ENCODE measurements around the gene NEK2.
"Not testable (repeated sequence)": the region's sequence is repeated elsewhere in the genome, so short reads cannot be mapped to it uniquely, and the experiment has no call there.

NEK2 gene

DNA sequence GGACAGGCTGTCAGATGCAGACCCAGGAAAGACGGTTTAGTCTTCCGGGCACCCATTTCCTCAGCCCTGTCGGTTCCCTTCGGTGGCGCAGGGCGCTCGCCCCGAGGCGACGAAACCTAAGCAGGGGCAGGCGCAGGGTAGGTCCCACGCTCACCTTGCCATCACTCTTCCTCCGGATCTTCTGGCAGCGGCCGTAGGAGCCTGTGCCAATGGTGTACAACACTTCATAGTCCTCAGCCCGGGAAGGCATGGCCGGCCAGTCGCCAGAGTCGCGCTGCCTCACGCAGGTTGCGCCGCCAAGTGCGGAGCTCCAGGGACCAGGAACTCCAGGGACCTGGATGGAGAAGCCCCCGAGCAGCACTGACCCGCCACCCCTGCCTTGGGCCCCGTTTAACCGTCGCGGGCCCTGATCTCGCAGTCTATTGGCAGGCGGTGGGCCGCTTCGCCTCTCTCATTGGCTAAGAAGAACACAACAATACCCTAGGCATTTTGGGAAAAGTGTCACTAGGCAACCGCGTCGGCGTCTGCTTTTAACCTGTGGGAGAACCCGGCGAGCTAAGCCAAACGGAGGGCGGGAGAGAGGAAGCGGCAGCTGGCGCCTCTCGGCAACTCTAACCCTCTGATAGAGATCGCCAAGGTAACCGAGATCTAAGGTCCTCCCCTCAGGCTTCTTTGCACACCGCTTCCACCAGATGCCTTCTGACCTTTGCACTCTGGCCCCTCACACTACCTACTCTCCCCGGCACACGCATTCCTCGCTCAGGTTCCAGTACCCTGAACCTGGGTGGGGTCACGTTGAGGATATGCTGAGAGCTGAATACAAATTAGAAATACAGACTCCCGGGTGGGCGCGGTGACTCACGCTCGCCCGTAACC, at the start of gene NEK2:
TSS of gene NEK2 (minus strand) at position 392 of the 876 bp plus-strand sequence. CDS start at position 250, 142 bp downstream.
- DNase-seq (ENCODE audit: low read depth in 2 of 2), result peak; percentile 75 to 79

DNA sequence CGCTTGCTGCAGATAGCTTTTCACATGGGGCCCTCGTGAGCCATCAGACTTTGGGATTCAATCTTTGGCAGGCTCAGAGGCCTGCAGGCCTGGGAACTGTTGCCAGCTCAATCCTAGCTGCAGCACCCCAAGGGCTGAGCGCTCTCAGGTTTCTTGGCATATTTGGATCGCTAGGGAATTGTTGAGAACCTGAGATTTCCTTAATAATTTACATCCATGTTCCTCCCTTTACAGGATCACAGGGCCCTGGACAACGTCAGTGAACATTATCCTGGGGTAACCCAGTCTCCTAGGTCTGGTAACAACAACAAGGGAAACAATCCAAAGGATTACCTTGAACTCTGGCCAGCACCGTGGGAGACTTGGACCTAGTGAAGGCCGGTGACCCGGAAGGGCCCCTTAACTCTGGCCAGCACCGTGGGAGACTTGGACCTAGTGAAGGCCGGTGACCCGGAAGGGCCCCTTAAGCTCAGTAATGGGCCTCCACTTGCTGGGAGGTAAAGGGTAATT, 49.3 kb upstream of the NEK2 start:
- DNase-seq (ENCODE audit: low read depth in 2 of 2), result no peak

DNA sequence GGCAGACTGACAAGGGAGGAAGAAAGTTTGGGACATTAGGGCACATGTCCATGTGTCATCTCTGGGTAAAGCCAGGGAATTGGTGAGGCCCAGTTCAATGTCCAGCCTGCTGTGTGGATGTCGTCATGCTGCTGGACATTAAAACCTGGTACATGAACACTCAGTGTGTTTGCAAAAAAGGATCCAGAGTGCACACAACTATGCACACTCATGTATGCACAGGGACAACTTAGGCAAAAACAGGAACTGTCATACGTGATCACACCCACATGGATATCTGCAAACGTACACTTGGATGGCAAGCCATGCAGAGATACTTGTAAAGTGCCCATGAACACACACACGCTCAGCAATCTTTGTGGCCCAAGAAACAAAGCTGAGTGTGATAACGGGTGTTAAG, 47.9 kb upstream of the NEK2 start:
- DNase-seq (ENCODE audit: low read depth in 2 of 2), result no peak

DNA sequence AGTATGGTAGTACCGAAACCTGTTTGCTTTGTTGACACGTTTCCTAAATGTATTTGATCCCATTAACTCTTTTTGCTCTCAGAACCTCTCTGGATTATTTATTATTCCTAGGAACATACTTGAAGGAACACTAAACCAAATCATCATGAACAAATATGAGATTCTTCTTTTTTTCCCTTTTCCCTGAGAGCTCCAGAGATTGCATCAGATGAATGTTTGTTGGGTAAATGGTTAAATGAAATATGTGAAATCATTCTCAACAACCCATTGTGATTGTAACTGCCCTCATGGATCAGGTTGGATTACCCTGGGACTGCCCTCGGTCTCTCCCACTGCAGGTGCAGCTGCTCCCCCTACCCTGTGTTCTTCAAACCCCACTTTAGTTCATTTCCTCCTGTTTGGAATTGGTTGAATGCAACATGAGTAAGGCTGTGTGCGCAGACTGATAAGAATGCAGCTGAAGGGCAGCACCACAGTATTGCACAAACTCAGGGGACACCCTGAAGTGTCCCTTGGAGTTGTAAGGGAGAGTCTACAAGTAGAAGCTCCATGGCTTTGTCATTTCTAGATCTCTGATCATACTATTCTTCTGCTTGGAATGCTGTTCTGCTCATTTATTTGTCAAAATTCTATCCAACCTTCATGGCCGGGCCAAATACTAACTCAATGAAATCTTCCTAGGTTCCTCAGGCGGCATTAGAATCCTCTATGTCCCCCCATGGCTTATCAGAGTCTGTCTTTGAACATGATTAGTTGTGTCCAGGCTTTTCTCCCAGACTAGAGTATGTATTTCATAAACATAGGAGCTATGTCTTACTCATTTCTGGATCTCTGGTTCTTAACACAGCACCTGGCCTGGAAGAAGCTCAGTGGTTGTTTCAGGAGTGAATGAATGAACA, 47.1 kb upstream of the NEK2 start:
- no peak for DNase-seq (ENCODE audit: low read depth in 2 of 2)

DNA sequence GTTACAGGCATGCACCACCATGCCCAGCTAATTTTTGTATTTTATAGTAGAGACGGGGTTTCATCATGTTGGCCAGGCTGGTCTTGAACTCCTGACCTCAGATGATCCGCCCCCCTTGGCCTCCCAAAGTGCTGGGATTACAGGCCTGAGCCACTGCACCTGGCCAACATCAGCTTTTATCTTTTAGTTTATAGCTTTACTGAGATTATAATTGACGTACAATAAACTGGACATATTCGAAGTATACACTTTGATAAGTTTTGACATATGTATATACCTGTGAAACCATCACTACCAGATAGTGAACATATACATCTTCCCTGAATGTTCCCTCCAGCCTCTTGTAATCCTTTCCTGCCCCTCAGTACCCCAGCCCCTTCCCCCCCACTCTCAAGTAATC, 41.1 kb upstream of the NEK2 start:
- not testable (repeated sequence) for DNase-seq (ENCODE audit: low read depth in 2 of 2)

DNA sequence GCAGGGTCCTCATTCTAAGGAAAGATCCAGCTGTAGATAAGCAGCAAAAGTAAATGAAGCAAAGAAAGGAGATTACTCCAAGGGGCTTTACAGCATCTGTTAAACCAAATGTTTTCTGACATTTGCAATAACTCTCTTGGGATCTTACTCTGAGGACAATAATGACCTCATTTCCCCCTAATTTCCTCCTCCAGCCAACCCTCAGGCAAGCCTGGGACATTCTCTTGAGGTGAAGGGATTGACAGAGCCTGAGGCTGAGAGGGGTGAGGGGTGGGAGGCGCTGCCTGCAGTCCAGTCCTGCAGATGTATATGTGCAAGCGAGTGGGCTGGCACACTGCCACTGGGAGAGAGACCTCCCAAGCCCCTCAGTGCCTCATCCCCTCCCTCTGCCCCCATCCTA, 40.5 kb upstream of the NEK2 start:
- no peak for DNase-seq (ENCODE audit: low read depth in 2 of 2)

DNA sequence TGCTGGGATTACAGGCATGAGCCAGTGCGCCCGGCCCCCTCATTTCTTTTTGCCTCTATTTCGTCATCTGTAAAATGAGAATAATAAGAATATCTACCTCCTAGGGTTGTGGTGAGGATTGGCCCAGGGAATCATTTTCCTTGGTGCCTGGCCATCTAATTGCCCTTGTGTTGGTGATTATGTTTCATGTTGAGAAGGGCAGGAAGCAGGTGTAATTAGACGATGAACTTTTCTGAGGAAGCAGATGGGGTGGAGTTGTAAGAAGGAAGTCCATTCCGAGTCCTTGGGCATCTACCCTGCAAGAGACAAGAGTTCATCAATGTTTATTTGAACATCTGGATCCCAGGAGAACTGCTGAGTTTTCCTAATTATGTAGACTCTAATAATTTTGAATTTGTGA, 38.7 kb upstream of the NEK2 start:
- no peak for DNase-seq (ENCODE audit: low read depth in 2 of 2)

DNA sequence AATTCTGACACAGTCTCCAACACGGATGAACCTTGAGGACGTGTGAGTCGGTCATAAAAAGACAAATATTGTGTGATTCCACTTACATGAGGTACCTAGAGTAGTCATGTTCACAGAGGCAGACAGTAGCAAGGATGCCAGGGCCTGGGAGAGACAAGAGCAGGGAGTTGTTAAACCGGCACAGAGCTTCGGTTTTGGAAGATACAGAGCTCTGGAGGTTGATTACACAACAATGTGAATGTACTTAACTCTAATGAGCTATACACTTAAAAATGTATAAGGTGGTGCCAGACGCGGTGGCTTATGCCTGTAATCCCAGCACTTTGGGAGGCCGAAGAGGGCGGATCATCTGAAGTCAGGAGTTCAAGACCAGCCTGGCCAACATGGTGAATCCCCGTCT, 37.8 kb upstream of the NEK2 start:
- no peak for DNase-seq (ENCODE audit: low read depth in 2 of 2)

DNA sequence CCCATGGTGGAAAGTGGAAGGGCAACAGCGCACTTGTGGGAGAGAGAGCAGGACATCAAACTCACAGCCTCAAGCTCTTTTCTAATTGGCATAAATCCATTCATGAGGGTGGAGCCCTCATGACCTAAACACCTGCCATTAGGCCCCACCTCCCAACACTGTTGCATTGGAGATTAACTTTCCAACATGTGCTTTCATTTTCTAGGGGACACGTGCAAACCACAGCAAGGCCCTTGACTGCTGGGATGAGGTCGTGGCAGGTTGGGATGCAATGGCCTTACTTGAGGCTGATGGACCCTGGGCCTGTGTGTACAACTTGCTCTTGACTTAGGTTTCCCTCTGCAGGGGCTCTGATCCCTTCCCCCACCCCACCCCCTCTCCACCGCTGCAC, 35.9 kb upstream of the NEK2 start:
- no peak for DNase-seq (ENCODE audit: low read depth in 2 of 2)

DNA sequence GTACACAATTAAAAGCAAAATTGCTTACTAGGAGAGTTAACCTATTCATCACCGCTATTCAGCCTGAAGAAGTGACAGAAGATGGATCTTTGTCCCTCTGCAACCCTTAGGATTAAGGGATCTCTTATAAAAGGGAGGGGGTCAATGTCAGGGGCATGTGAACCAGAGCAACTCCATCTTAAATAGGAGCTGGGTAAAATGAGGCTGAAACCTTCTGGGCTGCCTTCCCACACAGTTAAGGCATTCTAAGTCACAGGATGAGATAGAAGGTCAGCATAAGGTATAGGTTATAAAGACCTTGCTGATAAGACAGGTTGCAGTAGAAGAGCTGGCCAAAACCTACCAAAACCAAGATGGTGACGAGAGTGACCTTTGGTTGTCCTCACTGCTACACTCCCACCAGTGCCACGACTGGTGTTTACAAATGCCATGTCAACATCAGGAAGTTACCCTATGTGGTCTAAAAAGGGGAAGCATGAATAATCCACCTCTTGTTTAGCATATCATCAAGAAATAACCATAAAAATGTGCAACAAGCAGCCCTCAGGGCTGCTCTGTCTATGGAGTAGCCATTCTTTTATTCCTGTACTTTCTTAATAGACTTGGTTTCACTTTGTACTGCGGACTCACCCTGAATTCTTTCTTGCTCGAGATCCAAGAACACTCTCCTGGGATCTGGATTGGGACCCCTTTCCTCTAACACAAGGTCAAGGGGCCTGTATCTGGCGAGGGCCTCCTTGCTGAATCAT, 35.3 kb upstream of the NEK2 start:
- DNase-seq (ENCODE audit: low read depth in 2 of 2), result no peak

DNA sequence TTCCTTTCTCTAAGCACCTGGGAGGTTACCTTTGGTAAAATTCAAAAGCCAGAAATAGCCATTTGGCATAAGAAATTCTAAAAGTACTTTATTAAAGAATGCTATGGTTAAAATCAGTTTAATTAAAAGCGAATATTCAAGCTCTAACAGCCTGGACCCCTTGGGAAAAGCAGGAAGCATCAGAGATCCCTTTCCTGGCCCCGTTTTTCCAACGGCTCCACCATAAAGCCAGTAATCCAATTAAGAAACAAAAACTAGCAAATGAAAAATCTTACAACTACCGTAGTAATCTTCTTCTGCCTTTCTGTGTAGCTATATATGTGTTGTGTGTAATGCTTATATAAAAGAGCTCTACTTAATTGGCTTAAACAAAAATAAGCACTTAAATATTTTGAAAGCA, 33.5 kb upstream of the NEK2 start:
- no peak for DNase-seq (ENCODE audit: low read depth in 2 of 2)

DNA sequence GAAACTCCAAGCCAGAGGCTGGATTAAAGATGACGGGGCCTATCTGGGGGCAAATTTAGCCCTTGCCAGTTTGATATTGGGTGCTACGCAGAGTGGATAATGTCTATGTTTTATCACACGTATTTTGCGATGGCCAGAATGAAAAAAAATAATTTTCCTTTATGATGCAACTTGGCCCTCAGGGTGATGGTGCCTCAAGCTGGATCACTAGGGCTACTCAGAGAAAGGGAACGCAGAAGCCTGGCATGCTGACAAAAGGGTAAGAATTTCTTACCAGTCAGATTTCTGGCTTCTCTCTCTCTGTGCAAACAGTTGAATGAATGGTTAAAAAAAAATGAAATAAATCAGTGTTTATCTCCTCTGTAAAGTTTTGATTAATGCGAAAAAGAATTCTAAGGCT, 32.6 kb upstream of the NEK2 start:
- DNase-seq (ENCODE audit: low read depth in 2 of 2), result no peak

DNA sequence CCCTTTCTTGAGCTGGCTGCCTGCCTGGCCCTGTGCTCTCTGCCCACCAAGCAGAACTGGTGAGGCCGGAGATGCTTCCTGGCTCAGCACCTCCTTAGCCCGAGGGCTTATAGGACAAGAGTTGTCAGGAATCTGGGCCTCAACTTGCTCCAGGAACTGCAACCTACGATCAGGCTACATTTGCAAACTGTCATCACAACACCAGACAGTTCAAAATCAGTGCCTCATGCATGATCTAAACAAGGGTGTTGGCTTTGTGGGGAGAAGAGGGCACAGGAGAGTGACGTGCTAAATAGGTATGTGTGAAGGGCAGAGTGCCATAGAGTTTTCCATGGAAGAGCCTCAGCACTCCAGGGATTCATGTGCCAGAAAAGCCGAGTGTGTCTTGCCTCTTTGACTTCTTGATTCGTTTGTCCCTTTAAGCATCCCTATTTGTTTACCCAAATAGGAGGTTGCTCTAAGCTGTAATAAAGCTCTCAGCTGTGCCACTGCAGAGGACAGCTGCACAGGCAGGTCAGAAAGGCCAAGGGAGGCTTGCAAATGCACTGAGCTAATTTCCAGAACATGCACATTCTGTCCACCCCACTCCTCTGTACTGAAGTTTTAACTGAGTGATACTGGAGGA, 30.2 kb upstream of the NEK2 start:
- DNase-seq (ENCODE audit: low read depth in 2 of 2), result no peak

DNA sequence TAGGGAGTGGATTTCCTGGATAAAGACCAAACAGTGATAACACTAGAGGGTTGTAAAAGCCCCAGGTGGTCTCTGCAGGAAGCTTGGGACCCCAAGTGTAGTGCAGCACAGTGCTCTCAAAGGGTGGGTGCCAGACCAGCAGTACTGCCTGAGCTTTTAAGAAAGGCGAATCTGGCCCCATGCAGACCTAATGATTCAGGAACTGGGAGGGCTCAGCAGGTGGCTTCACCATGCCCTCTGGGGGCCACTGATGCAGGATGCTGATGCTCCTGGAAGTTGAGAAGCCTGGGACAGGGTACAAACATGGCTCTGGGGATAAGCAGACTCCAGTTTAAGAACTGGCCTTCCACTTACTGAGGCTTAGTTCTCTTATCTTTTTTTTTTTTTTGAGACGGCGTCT, 29.1 kb upstream of the NEK2 start:
- no peak for DNase-seq (ENCODE audit: low read depth in 2 of 2)

DNA sequence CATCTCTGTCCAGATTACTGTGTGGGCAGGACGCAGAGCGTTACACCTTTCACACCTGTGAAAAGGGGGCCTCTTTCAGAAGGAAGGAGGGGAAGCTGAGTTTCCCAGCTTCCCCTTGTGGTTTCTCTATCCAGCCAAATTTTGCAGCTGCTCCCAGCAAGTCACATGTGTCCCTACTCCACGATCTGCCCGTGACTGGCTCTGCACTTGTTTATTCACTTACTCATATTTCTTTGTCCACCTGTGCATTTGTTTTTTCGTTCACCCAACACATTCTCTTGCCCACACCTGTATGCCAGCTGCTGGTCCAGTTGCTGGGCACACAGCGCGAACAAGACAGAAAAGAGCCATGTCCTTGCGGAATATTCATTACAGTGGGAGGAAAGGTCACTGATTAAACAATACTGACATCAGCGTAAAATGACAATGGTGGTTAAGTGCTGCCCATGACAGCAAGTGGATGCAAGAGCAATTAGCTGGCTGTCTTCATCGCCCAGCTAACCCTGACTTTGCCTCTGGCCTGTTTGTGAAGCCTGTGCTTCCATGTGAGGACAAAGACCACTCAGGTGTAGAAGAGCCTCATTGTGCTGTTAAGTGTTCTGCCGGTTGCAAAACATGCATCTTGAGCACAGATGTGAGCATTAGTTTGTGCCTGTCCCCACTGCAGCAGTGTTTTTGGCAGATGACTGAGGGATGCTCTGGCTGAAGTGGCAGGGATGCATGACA, 28.6 kb upstream of the NEK2 start:
- no peak for DNase-seq (ENCODE audit: low read depth in 2 of 2)

DNA sequence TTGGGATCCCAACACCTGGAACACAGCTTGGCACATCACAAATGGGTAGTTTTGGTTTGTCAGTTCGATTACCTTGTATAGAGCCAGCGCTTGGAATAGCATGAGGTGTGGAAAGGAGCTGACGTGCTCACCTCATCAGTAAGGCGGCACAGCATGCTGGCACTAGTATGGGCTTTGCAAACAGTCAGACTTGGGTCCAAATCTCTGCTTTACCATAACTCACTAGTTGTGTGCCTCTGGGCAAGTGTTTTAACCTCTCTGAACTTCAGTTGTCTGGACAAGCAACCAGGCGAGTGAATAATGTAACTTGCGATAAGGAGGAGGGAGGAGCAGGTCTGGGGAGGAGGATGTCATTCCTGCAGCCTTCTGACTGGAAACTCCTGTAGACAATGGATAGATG, 26.3 kb upstream of the NEK2 start:
- no peak for DNase-seq (ENCODE audit: low read depth in 2 of 2)

DNA sequence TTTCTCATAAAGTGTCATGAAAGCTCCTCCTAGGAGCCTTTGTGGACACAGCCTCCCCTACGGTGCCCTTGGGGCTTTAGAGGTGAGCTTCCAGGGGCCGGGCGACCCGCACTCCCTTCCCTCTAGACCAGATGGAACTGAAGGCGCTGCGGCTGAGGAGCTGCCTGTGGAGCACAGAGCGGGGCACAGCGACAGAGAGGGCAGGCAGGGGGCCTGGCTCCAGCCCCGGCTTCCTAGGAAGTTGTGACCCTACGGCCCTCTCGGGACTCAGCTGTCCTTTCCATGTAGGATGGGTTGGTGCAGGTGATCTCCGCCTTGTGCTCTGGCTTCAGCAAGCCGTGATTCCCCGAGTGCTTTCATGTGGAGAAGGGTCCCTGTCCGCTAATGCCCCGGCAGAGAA, 23.6 kb upstream of the NEK2 start:
- DNase-seq (ENCODE audit: low read depth in 2 of 2), result no peak

DNA sequence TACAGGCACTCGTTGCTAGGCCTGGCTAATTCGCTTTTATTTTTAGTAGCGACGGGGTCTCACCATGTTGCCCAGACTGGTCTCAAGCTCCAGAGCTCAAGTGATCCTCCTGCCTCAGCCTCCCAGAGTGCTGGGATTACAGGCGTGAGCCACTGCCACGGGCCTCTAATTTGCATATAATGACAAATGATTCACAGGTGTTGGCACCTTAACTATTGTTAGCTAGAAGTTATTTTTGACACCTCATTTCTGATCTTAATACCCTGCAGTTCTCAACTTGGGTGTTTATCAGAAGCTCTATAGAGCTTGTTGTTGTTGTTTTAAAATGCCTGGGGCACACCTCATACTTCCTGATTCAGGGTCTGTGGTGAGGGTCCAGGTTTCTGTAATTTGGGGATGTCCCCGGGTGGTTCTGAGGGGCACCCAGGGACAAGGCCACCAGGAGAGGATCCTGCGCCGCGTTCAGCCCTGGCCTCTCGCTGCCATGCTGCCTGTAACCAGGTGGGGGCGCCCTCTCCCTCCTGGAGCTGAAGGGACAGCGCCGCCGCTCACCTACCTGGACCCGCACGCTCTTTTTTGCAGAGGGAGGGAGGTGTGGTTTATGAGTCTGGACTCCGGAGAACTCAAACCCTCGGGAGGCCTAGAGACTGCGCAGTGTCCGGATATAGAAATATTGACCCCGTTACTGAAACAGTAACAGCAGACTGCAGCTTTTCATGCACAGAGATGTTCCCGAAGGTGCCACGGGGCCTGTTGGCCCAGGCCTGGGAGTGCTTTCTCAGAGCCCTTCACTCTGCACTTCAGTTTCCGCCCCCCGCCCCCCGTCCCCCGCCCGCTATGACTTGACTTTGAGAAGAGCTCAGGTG, 23.0 kb upstream of the NEK2 start:
- peak; percentile 69 to 70 for DNase-seq (ENCODE audit: low read depth in 2 of 2)

DNA sequence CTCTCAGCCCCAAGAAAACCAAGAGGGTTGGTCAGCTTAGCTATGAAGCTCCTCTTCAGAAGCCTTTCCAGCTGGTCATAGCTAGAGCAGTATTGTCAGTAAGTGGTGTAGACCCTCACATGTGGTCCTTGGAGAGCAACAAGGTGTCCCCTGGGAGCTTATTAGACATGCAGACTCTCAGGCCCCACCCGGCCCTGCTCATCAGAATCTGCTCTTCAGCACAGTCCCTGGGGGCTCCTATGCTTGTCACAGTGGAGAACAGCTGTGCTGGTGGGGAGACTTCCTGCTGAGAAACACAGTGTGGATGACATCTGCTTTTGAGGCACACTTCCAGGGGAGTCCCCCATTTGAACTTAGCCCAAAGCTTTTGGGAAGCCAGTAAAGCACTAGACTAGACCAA, 21.9 kb upstream of the NEK2 start:
- no peak for DNase-seq (ENCODE audit: low read depth in 2 of 2)
